Limb (tissue), 2 donors: ENCODE data around the gene LOXHD1.

Experiments
- DNase-seq, 2 donors: peaks; one replicate each; pipeline ENCODE4 v3.0.0-alpha.2; 2016; ENCODE audit errors: extremely low spot score in 2 of 2

Gene LOXHD1

GRCh38 chr18:46629361-46629760 is 27.7 kb downstream of the LOXHD1 start:
- no peak for DNase-seq

- no peak for DNase-seq
Observed at GRCh38 chr18:46628206-46628605, 28.8 kb downstream of the LOXHD1 start.

DNA sequence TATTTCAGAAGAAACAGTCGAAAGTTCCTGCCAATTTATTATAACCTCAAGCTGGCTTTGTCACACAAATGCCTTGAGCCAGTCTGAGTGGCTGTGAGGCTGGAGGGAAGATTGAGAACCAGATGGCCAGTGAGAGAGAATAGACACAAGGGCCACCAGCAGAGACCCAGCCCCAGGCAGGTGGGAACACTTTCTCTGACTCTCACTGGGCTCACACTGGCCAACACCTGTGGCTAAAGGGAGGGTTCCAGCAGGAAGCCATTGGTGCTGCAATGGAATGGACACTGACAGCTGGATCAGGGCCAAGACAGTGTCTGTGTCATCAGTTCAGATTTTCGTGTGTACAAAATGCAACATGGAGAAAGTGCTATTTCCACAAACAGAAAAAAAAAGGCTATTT is 29.9 kb downstream of the LOXHD1 start:
- DNase-seq: no peak

DNA sequence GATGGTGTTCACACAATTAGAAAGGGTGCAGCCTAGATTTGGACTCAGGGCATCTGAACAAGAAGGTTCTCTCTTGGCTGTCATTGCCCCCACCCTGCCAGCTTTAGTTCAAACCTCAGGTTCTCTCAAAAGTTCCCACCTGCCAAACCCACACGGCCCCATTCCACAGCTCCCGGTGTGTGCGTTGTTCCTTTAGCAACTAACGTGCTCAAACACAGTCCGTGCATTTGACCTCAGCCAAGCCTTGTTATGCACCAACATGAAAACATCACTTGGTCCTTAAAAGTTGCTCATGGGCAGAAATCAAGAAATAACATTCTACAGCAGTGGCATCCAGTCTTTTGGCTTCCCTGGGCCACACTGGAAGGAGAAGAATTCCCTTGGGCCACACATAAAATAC is 32.0 kb downstream of the LOXHD1 start:
- DNase-seq: no peak

DNA sequence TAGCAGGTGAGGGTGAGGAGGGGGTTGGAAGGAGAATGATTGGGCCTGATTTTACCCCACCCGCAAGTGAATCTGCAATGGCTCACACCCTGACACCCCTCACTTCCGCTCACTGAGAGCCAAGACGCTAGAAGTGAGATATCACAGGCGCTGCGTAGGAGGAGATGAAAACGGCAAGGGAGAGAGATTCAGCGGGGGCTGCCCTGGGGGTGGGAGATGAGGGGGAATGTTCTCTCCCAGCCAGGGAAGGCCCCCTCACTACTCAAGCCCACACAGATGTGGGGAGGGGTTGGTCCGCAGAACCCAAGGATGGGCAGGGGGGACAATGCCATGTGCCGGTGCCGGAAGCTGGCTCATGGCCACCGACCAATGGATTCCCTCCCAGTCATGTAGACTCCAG is 32.9 kb downstream of the LOXHD1 start:
- no peak for DNase-seq

- no peak for DNase-seq
Observed at GRCh38 chr18:46623541-46623940, 33.5 kb downstream of the LOXHD1 start.

- no peak for DNase-seq
Observed at GRCh38 chr18:46622999-46623398, 34.0 kb downstream of the LOXHD1 start.

- DNase-seq: no peak
Observed at GRCh38 chr18:46622451-46622850, 34.6 kb downstream of the LOXHD1 start.

- no peak for DNase-seq
Observed at GRCh38 chr18:46621871-46622270, 35.1 kb downstream of the LOXHD1 start.

GRCh38 chr18:46621111-46621766 is 35.8 kb downstream of the LOXHD1 start:
- DNase-seq: no peak

DNA sequence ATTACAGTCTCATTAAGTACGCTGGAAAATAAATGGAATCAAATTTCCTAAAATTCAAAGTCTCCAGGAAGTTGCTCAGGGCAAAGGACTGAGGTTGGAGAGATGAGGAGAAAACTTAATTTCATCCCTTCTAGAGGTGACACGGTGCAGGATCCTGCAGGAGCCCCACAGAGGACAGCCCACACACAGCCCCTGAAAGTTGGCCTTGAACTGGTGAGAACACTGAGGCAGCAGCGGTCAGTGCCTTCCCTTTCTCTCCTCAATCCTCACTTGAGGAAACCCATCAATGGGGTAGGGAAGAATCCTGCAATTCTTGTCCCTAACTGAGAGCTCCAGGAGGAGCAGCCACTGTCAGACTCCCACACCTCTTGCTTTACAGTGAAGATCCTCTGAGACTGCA is 37.5 kb downstream of the LOXHD1 start:
- DNase-seq: no peak

DNA sequence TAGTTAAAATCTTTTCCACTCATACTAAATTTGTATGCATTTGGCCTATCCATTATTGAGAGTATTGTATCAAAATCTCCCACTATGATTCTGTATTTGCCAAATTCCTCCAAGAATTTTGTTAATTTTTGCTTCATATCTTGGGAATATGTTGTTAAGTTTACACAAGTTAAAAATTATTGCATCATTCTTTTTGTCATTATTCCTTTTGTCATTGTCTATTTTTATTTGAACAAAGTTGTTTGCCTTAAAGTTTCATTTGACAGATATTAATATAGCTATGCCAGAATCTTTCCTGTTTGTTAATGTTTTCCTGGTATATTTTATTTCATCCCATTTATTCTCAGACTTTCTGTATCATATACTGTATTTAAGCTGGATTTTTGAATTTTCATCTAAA is 41.3 kb downstream of the LOXHD1 start:
- DNase-seq: no peak

DNA sequence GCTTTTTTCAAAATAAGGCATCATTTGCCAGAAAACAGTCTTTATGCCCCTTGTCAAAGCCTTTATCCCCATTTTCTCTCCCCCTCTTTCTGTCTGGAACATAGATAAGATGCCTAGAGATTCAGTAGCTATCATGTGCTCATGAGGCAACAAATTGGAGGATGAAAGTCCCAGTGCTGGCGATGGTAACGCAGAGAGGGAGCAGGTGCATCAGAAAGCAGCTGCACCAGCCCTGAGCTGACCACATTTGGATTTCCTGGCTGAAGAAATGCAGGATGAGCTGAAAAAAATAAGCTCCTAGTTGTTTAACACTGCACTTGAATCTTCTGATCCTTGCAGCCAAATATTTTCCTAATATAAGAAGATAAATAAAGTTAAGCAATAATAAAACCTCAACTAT is 48.0 kb downstream of the LOXHD1 start:
- no peak for DNase-seq

DNA sequence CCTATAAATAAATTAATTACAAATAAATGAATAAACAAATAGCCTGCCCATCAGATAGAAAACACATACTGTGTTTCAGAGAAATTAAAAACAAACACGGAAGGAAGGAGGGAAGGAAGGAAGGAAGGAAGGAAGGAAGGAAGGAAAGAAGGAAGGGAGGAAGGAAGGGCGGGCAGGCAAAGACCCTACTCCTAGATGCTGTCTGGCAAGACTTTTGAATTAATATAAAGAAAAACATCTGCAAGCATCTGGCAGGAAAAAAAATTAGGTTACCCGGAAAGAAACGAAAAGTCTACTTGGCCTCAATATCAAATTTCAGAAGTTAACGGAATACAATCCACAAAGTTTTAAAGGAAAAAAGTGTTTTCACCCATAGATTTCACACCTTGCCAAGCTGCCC is 49.1 kb downstream of the LOXHD1 start:
- no peak for DNase-seq

DNA sequence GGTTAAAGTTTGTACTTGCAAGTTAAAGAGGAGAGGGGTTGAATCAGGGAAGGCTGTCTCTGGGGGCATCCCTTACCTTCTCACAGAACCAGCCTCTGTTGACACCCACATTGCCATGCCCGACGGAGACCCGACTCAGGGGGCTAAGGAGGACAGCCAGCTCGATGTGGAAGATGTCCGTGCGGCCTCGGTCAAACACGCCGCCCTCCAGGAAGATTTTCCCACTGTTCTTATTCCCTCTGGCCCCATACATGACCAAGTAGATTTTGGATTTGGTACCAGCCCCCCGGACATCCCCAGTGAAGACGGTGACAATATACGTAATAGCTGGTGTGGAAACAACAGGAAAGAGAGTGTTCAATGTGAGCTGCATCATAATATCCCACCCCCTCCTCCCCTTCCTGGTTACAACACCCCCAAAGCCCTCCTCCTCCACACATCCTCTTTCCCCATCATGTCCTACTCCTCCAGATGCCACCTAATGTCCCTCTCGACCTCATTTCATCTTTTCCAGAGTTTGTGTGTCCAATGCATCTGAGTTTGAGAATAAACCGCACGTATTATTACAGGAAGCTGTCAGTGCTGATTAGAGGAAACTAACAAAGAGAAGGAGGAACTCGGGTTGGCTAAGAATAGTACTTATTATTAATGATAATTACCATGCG is 55.7 kb downstream of the LOXHD1 start:
- no peak for DNase-seq

GRCh38 chr18:46596119-46596518 is 60.9 kb downstream of the LOXHD1 start:
- no peak for DNase-seq

GRCh38 chr18:46591783-46592391 is 65.1 kb downstream of the LOXHD1 start:
- no peak for DNase-seq

GRCh38 chr18:46590103-46590502 is 66.9 kb downstream of the LOXHD1 start:
- no peak for DNase-seq

- DNase-seq: no peak
Observed at GRCh38 chr18:46588971-46589660, 67.9 kb downstream of the LOXHD1 start.

- DNase-seq: no peak
Observed at GRCh38 chr18:46587600-46587999, 69.4 kb downstream of the LOXHD1 start.

GRCh38 chr18:46583711-46584110 is 73.3 kb downstream of the LOXHD1 start:
- DNase-seq: no peak

DNA sequence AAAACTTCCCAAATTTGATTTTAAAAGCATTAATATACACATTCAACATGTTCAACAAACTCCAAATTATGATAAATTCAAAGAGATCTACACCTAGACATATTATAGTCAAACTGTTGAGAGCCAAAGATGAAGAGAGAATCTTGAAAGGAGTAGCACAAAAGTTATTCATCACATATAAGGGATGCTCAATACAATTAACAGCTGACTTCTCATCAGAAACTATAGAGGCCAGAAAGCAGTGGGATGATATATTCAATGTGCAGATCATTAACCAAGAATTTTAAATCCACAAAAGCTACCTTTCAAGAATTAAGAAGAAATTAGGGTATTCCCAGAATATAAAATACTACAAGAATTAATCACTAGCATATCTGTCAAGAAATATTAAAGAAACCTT is 75.4 kb downstream of the LOXHD1 start:
- DNase-seq: no peak
